GM06990 (cell line): ENCODE results near the gene HLTF.

Experiments
- DNase-seq: peaks from one replicate; pipeline ENCODE4 v3.0.0-alpha.2; 2011; ENCODE audit not compliant: insufficient read length; ENCODE audit errors: extremely low read depth
- H3K27me3 ChIP-seq: replicated peaks from 2 replicates; pipeline ENCODE4 v1.6.0; 2011; ENCODE audit warnings: low read length; ENCODE audit not compliant: control insufficient read depth, insufficient read depth
- H3K36me3 ChIP-seq: 2 replicates; pipeline ENCODE4 v1.5.1; 2011; ENCODE audit warnings: low read length; ENCODE audit not compliant: control insufficient read depth, insufficient read depth
- H3K4me3 ChIP-seq: replicated peaks from 2 replicates; pipeline ENCODE4 v1.5.1; 2011; ENCODE audit warnings: low read depth, mild to moderate bottlenecking, control low read depth, low read length
- CTCF ChIP-seq: IDR thresholded peaks from 2 replicates; pipeline ENCODE4 v1.5.1; 2011; ENCODE audit warnings: low read length, control low read depth, mild to moderate bottlenecking, inconsistent platforms; ENCODE audit not compliant: insufficient read depth, poor library complexity, severe bottlenecking

The HLTF gene

DNA sequence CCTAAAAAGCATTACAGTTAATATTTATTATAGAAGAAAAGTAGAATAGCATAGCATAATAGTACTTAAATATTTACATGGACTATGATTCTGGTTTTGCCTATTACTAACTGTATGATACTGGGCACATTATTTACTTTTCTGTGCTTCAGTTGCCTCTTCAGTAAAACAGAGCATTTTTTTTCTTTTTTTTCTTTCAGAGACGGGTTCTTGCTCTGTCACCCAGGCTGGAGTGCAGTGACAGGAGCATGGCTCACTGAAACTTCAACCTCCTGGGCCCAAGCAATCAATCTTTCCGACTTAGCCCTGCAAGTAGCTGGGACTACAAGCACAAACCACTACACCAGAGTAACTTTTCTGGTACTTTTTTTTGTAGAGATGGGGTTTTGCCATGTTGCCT is 48.0 kb downstream of the HLTF start:
- H3K36me3 ChIP-seq: peaks cover 3% of the 10 kb centered on the region; the same call in 1 of the 2 replicates
- no peak for DNase-seq

DNA sequence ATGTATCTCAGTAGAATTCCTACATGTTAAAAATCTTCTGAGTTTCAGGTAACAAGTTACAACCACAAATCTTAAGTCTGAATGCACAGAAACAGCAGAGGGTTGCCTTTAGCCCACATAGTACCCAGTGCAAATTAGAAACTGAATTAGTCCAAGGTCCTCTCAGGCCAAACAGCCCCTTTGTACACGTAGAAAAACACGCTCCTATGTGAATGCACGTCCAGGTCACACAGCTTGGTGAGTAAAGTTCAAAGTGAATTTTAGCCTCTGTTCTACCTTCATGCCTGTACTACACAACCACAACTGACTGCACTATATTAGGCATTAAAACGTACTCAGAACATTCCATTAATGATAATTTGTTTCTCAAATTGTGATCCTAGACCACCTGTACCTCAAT is 48.6 kb downstream of the HLTF start:
- no peak for DNase-seq
- H3K36me3 ChIP-seq: peaks cover 3% of the 10 kb centered on the region; the same call in 1 of the 2 replicates
- TF ChIP-seq CTCF: no peak

More for the DNA sequence above, 48.0 kb downstream of the HLTF start:
- Histone ChIP-seq H3K27me3 (no peaks in the 10 kb centered on the region), H3K4me3 (no peak overlapping the region)
- no peak for TF ChIP-seq CTCF

DNA sequence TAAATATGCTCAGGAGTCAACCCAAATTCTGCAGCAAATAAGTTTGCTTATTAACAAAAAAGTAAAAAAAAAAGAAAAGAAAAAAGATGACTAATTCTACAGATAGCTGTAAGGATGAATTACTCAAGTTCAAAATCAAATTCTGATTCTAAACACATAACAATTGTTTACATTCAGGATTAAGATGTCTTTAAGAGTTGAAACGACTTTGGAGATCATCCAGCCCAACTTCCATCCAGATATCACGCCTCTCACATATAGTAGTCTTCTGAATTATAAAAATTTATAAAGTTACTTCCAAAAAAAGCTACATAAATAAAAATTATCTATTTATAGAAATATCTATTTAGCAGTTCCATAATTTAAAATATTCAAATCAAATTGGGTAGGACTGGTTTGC is 55.2 kb downstream of the HLTF start:
- Histone ChIP-seq H3K27me3 (no peaks in the 10 kb centered on the region), H3K36me3 (peaks cover 5% of the 10 kb centered on the region), H3K4me3 (no peak overlapping the region)
- TF ChIP-seq CTCF: no peak
- no peak for DNase-seq

More for the DNA sequence above, 48.6 kb downstream of the HLTF start:
- H3K27me3 ChIP-seq: no peaks in the 10 kb centered on the region
- H3K4me3 ChIP-seq: no peak overlapping the region

DNA sequence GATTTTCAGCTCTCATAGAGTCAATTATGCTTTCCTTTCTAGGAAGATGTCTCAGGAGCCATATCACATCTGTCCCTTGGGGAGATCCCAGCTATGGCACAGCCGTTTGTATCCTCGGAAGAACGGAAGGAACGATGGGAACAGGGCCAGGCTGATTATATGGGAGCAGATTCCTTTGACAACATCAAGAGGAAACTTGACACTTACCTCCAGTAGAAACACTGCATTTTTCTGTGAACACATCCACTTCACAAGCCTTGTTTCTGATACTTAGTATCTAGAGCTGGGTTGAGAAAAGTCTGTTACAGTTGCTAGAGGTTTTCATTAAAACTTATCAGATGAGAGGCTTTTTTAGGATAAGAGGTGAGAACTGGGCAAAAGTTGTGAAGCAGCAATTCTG is 59.6 kb downstream of the HLTF start:
- Histone ChIP-seq H3K36me3 (peaks cover 8% of the 10 kb centered on the region), H3K27me3 (no peaks in the 10 kb centered on the region)
- no peak for TF ChIP-seq CTCF

DNA sequence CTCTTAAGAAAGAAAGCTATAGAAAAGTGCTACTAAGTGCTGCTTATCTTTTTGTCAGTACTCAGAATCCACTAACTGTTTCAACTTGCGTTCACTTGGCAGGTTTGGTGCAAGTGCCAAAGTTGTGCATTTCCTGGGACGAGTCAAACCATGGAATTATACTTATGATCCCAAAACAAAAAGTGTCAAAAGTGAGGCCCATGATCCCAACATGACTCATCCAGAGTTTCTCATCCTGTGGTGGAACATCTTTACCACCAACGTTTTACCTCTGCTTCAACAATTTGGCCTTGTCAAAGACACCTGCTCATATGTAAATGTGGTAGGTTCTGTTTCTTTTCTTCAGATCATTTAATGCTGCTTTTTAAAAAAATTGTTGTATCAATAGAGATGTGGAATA is 62.4 kb downstream of the HLTF start:
- Histone ChIP-seq H3K27me3 (no peaks in the 10 kb centered on the region), H3K4me3 (no peak overlapping the region), H3K36me3 (peaks cover 3% of the 10 kb centered on the region)
- no peak for DNase-seq
- TF ChIP-seq CTCF: no peak

More for the DNA sequence above, 59.6 kb downstream of the HLTF start:
- DNase-seq: no peak
- H3K4me3 ChIP-seq: no peak overlapping the region

GRCh38 chr3:149021830-149022229 is 64.5 kb downstream of the HLTF start:
- Histone ChIP-seq H3K36me3 (peaks cover 7% of the 10 kb centered on the region), H3K27me3 (no peaks in the 10 kb centered on the region), H3K4me3 (no peak overlapping the region)
- no peak for DNase-seq
- no peak for TF ChIP-seq CTCF
